HEK293T (cell line): ENCODE results near the gene HS3ST4.

Experiments
- ARNT ChIP-seq: fragments of 450-650 bp; IDR thresholded peaks from 2 replicates; pipeline ENCODE4 v1.6.1; 2017; ENCODE audit warnings: mild to moderate bottlenecking
- ELF4 ChIP-seq: fragments of 450-650 bp; IDR thresholded peaks from 2 replicates; pipeline ENCODE4 v1.6.1; 2017; ENCODE audit warnings: antibody characterized with exemption
- SP1 ChIP-seq: fragments of 450-650 bp; IDR thresholded peaks from 2 replicates; pipeline ENCODE4 v1.6.1; 2017
- SUZ12 ChIP-seq: fragments of 450-650 bp; IDR thresholded peaks from 2 replicates; pipeline ENCODE4 v1.6.1; 2016; ENCODE audit warnings: mild to moderate bottlenecking
- ZNF384 ChIP-seq: fragments of 450-650 bp; IDR thresholded peaks from 2 replicates; pipeline ENCODE4 v1.6.1; 2016
- TF ChIP-seq, protein P1 (sequence below): fragments of 450-650 bp; IDR thresholded peaks from 2 replicates; pipeline ENCODE4 v1.6.1; 2016

- TF ChIP-seq ARNT (no peak), SP1 (no peak), ELF4 (no peak), ZNF384 (no peak), SUZ12 (no peak)
- TF ChIP-seq, protein P1, sequence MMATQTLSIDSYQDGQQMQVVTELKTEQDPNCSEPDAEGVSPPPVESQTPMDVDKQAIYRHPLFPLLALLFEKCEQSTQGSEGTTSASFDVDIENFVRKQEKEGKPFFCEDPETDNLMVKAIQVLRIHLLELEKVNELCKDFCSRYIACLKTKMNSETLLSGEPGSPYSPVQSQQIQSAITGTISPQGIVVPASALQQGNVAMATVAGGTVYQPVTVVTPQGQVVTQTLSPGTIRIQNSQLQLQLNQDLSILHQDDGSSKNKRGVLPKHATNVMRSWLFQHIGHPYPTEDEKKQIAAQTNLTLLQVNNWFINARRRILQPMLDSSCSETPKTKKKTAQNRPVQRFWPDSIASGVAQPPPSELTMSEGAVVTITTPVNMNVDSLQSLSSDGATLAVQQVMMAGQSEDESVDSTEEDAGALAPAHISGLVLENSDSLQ: no peak
Measured at GRCh38 chr16:25817295-25817694, 125.5 kb downstream of the HS3ST4 start.
